Common myeloid progenitor, CD34-positive (primary cell): ENCODE measurements around the gene KANSL2.
"Not testable (repeated sequence)": the region's sequence is repeated elsewhere in the genome, so short reads cannot be mapped to it uniquely, and the experiment has no call there.

Experiments
- CTCF ChIA-PET: fragments of 350-600 bp; sonication (Branson Sonifier 250); formaldehyde crosslinking; loops from one replicate; lab custom pipeline; 2021; ENCODE audit warnings: antibody characterized with exemption; lab: Charles Lee
- POLR2A ChIA-PET: fragments of 350-600 bp; sonication (Branson Sonifier 250); formaldehyde crosslinking; loops from one replicate; lab custom pipeline; 2021; ENCODE audit warnings: antibody characterized with exemption; lab: Charles Lee
- DNase-seq, 3 donors: peaks; one replicate each; pipeline versions ENCODE4 v3.0.0 to v3.0.0-alpha.2; 2013
- H3K27ac ChIP-seq, 2 experiments: 1 replicate in 1 of 2; 2 replicates in 1 of 2; pipeline ENCODE4 v1.7.0; 2013; ENCODE audit warnings: inconsistent platforms in 2 of 2, low read length in 2 of 2, mild to moderate bottlenecking in 2 of 2, low read depth in 1 of 2, moderate library complexity in 1 of 2; ENCODE audit not compliant: severe bottlenecking in 2 of 2, insufficient read depth in 1 of 2, poor library complexity in 1 of 2
- H3K27me3 ChIP-seq, 5 experiments: replicated peaks in 2 of 5; 1 replicate in 3 of 5; 2 replicates in 2 of 5; pipeline versions ENCODE4 v1.6.1 to v1.7.0; 2013; ENCODE audit warnings: low read length in 4 of 5, mild to moderate bottlenecking in 2 of 5, moderate library complexity in 2 of 5, inconsistent platforms in 1 of 5; ENCODE audit not compliant: insufficient read depth in 5 of 5, control insufficient read depth in 4 of 5
- H3K36me3 ChIP-seq, 4 experiments: 1 replicate in 2 of 4; 2 replicates in 2 of 4; pipeline versions ENCODE4 v1.6.1 to v1.7.0; 2013; ENCODE audit warnings: low read length in 3 of 4, control low read depth in 1 of 4, mild to moderate bottlenecking in 1 of 4; ENCODE audit not compliant: control insufficient read depth in 4 of 4, insufficient read depth in 4 of 4
- H3K4me1 ChIP-seq, 4 experiments: 1 replicate in 3 of 4; 2 replicates in 1 of 4; pipeline versions ENCODE4 v1.6.1 to v1.7.1; 2013; ENCODE audit warnings: low read length in 3 of 4, mild to moderate bottlenecking in 3 of 4, control low read depth in 1 of 4, inconsistent platforms in 1 of 4, moderate library complexity in 1 of 4; ENCODE audit not compliant: control insufficient read depth in 4 of 4, insufficient read depth in 4 of 4; ENCODE audit errors: control extremely low read depth in 1 of 4
- H3K4me3 ChIP-seq, 7 experiments: 1 replicate in 4 of 7; 2 replicates in 3 of 7; pipeline versions ENCODE4 v1.5.1 to v1.7.0; 2013; ENCODE audit warnings: mild to moderate bottlenecking in 7 of 7, low read length in 6 of 7, moderate library complexity in 6 of 7, inconsistent platforms in 2 of 7, low read depth in 2 of 7, control low read depth in 1 of 7; ENCODE audit not compliant: insufficient read depth in 4 of 7, control insufficient read depth in 1 of 7; ENCODE audit errors: extremely low read depth in 1 of 7
- H3K9me3 ChIP-seq, 5 experiments: 1 replicate in 4 of 5; 2 replicates in 1 of 5; pipeline versions ENCODE4 v1.6.1 to v1.7.1; 2013; ENCODE audit warnings: low read length in 4 of 5, mild to moderate bottlenecking in 2 of 5, inconsistent platforms in 1 of 5, low read depth in 1 of 5, moderate library complexity in 1 of 5; ENCODE audit not compliant: control insufficient read depth in 4 of 5, insufficient read depth in 2 of 5; ENCODE audit errors: control extremely low read depth in 1 of 5
- WGBS: methylation state at CpG from one replicate; pipeline ENCODE4 v1.1.5; 2013; ENCODE audit not compliant: insufficient coverage; 5-methylcytosine and 5-hydroxymethylcytosine counted together

KANSL2 gene

GRCh38 chr12:48643011-48643410 lies 39.0 kb downstream of the KANSL2 start:
- H3K27ac ChIP-seq = no peak overlapping the region
- H3K4me3 ChIP-seq = no peak overlapping the region
- peaks cover 0 to 6% (median 2%) of the 10 kb centered on the region in 5 experiments for H3K9me3 ChIP-seq
- no CpG with 5 or more reads among the region's 2 CpGs for WGBS
- no peak for DNase-seq
- peaks cover 7 to 11% (median 9%) of the 10 kb centered on the region in 4 experiments for H3K36me3 ChIP-seq
- POLR2A ChIA-PET = no interaction called here
- H3K27me3 ChIP-seq = no peaks in the 10 kb centered on the region
- CTCF ChIA-PET = no interaction called here
- no peaks in the 10 kb centered on the region for H3K4me1 ChIP-seq

GRCh38 chr12:48641752-48642555 lies 40.1 kb downstream of the KANSL2 start:
- DNase-seq, POLR2A ChIA-PET, H3K4me3 ChIP-seq, H3K4me1 ChIP-seq, CTCF ChIA-PET, H3K9me3 ChIP-seq, H3K27me3 ChIP-seq, H3K36me3 ChIP-seq, H3K27ac ChIP-seq: not testable (repeated sequence)
- 97% methylated on average over 48 of the region's 54 CpGs for WGBS

DNA sequence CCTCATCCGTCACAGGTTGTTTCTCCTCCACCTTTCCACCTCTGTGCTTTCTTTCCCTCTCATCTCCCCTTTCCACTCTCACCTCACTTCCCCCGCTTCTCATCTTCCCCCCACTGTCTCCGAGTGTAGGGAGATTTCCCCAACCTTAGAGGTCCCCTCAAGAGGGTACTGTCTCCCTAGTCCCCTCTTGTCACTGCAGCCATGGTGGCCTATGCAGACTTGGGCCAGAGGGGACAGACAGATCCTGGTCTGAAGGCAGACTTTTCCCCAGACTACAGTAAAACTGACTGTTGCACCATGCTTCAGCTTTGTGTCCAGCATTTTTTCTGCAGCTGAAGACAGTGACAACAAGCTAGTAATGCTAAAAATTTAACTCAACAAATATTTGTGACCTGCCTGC lies 41.2 kb downstream of the KANSL2 start:
- Histone ChIP-seq H3K9me3 (peaks cover 0 to 6% (median 2%) of the 10 kb centered on the region in 5 experiments), H3K4me3 (no peak overlapping the region), H3K36me3 (peaks cover 6 to 9% (median 7%) of the 10 kb centered on the region in 4 experiments), H3K4me1 (no peaks in the 10 kb centered on the region), H3K27me3 (no peaks in the 10 kb centered on the region), H3K27ac (no peak overlapping the region)
- WGBS = 94% methylated on average over 2 of the region's 3 CpGs
- ChIA-PET POLR2A (no interaction called here), CTCF (no interaction called here)
- DNase-seq = no peak

GRCh38 chr12:48640428-48640827 lies 41.6 kb downstream of the KANSL2 start:
- ChIA-PET CTCF (interaction anchor here (1.4 kb wide), 1 partner anchor 878 kb away, joined by 3 read pairs; no protein-coding TSS in a partner anchor), POLR2A (no interaction called here)
- Histone ChIP-seq H3K27ac (no peak overlapping the region), H3K4me1 (no peaks in the 10 kb centered on the region), H3K4me3 (no peak overlapping the region), H3K9me3 (peaks cover 0 to 6% (median 2%) of the 10 kb centered on the region in 5 experiments), H3K27me3 (no peaks in the 10 kb centered on the region), H3K36me3 (peaks cover 6 to 9% (median 7%) of the 10 kb centered on the region in 4 experiments)
- DNase-seq = no peak

- H3K27me3 ChIP-seq = no peaks in the 10 kb centered on the region
- H3K4me1 ChIP-seq = no peaks in the 10 kb centered on the region
- H3K27ac ChIP-seq = no peak overlapping the region
- no peaks in the 10 kb centered on the region for H3K9me3 ChIP-seq
- H3K36me3 ChIP-seq = no peaks in the 10 kb centered on the region
- 100% methylated on average over 1 of the region's 1 CpG for whole genome bisulfite sequencing
- POLR2A ChIA-PET = no interaction called here
- no peak for DNase-seq
- CTCF ChIA-PET = no interaction called here
- no peak overlapping the region for H3K4me3 ChIP-seq
These were observed 51.0 kb downstream of the KANSL2 start for GRCh38 chr12:48631071-48631470.

GRCh38 chr12:48630346-48630745 lies 51.7 kb downstream of the KANSL2 start:
- Histone ChIP-seq H3K36me3 (no peaks in the 10 kb centered on the region), H3K27me3 (peaks cover 0 to 2% (median 0%) of the 10 kb centered on the region in 5 experiments), H3K4me1 (no peaks in the 10 kb centered on the region), H3K27ac (no peak overlapping the region), H3K4me3 (no peak overlapping the region), H3K9me3 (no peaks in the 10 kb centered on the region)
- no peak for DNase-seq
- ChIA-PET CTCF (no interaction called here), POLR2A (no interaction called here)

DNA sequence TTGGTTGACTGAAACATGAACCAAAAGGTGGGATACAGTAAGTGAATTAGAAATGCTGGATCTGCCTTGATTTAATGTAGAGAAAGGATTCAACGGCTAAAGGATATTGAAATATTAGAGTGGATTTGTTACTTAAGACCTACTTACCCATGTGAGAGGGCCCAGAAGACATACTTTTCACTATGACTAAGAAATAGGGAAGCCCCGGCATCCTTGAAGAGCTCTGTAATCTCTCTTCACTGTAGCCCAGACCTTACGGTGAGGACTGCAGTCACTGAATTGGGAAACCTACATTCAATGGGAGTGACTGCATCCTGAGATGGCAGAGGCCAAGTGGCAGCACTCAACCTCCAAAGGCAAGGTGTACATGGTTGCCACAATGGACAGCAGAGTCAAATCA lies 52.5 kb downstream of the KANSL2 start:
- no peaks in the 10 kb centered on the region for H3K9me3 ChIP-seq
- no peaks in the 10 kb centered on the region for H3K4me1 ChIP-seq
- no peaks in the 10 kb centered on the region for H3K36me3 ChIP-seq
- DNase-seq = no peak
- H3K4me3 ChIP-seq = no peak overlapping the region
- 100% methylated on average over 3 of the region's 3 CpGs for WGBS
- POLR2A ChIA-PET = no interaction called here
- H3K27me3 ChIP-seq = peaks cover 0 to 2% (median 0%) of the 10 kb centered on the region in 5 experiments
- CTCF ChIA-PET = interaction anchor here (1.3 kb wide), 1 partner anchor 11 kb away, joined by 4 read pairs; no protein-coding TSS in a partner anchor
- no peak overlapping the region for H3K27ac ChIP-seq
